Hematopoietic multipotent progenitor cell treated with erythropoietin and hydrocortisone succinate and interleukin-3 and kit ligand, for 17 days (in vitro differentiated cells): ENCODE data around the gene DSC3.
A peak's percentile ranks its signal among the peaks of the same experiment; 100 is the strongest.

Experiments used
- DNase-seq: peaks from one replicate; pipeline ENCODE4 v3.0.0-alpha.2; 2015; ENCODE audit warnings: low spot score

The DSC3 gene

DNA sequence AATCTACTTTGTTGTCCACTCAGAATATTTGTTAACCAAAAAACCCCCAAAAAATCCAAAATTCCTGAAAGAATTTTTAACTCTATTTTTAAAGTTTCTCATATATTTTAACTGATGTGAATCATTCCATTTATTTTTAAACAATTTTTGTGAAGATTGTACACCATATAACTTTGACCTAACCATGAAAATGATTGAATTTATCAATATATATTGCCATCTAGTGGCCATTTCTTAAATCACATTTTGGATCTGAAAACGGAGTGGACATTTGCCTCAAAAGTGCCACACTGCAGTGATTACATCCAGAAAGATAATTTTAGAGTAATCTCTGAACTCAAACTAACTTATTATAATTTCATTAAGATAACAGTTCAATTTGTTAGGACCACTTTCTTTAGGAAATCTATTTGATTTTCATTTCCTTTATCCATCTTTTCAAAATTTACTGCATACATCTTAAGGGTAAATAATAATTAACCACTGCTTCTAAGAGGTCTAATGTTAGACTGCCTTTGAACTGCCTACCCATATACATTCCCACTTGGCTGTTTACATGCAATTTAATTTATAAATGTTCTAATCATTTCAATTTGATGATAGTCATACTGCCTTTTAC is 71.1 kb downstream of the DSC3 start:
- DNase-seq: peak; percentile 19

DNA sequence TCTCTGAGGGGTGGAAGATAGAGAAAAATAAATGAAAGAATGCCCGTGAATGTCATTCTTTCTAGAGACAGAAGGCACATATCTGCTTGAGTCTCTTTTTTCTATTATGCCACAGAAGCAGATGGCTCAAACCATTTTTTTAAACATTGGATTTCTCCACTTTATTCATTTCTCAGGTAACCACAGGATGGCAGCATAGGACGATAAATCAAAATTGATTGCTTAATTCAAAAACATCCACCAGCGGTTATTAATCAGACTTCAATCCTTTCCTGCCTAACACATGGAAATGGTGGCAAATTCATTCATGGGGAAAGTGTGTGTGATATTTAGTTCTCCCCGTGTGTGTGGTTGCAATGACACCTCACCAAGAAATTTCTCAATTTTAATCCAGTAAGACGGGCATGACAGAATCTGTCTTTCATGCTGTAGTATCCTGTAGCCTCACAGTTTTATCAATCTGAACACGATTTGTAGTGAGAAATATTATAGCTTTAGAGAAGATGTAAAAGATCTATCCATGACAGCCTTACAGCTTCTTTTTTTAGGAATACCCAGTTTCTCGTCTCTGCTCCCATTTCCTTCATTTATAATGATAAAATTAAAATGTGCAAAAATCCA is 72.2 kb downstream of the DSC3 start:
- no peak for DNase-seq

DNA sequence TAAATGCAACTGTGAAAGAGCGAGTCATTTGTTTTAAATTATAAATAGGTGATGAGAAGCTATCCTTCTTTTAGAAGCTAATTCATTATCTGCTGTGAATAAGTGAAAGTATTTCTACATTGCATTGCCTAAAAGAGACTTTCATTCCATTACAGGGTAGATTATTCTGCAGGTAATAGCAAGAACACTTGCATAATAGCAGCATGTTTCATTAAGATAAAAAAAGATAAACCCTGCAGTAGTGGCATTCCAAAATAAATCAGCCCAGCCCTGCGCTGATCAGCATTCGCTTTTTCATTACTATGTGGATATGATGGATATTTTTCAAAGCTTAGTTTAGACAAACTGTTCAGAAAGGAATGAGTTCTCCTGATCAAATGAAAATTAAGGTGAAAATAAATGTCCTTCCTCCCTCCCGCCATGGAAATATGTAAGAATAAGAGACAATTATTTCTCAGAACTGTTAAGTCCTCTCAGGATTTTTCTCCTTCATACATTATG is 72.8 kb downstream of the DSC3 start:
- no peak for DNase-seq

DNA sequence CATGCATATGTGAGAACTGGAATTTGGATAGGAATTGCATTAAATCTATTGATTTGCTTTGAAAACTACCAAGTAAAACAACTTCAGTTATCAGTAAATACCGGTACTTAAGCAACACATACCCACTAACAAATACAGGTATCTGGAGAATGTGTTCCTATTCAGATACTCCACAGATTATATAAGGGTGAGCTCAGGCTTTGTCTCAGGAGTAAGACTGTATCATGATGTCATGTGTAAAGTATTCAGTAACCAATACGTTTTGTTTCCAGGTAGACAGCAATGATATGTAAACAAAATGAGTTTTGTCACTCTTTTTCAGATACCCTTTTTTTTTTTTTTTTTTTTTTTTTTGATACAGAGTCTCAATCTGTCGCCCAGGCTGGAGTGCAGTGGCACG is 74.8 kb downstream of the DSC3 start:
- no peak for DNase-seq

DNA sequence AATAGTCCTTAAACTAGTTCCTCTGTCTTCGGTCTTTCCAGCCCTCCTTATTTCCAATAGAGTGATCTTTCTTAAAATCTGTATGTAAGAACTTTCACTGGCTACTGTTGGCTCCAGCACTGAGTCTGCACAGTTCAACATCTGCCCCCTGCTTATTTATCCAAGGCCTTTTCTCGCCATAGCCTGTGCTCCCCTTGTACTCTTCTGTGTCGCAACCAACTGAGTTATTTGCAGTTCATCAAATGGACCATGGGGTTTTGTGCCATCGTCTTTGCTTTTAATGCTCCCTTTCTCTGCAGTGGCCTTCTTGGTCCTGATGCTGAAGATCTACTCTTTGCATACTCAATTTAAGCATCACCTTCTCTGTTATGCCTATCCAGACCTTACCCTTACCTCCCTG is 77.3 kb downstream of the DSC3 start:
- no peak for DNase-seq

DNA sequence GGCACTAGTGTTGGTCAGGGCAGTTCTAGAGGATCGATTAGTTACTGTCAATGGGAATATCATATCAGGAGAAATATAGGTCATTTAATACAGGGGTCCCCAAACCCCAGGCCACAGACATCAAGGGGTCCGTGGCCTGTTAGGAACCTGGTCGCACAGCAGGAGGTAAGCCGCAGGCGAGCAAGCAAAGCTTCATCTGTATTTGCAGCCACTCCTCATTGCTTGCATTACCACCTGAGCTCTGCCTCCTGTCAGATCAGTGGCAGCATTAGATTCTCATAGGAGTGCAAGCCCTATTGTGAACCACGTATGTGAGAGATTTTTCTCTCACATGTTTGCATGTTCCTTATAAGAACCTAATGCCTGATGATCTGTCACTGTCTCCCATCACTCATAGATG is 81.9 kb downstream of the DSC3 start:
- no peak for DNase-seq

DNA sequence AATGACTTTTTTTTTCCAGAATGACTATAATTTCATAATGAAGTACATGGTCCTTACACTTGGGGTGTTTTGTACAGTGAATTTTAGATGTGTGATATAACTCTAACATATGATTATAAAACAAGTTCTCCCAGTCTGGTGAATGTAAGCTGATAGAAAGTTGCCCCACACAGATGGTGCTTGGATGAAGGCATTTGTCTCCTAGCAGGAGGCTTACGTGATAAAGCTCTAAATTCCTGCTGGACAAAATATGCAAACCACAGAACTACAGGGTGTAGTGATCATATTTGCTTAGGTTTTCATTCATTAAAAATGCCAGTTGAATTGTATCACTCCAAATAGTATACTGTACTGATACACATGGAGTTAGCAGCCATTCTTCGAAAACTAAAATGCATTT is 85.5 kb downstream of the DSC3 start:
- DNase-seq: no peak

DNA sequence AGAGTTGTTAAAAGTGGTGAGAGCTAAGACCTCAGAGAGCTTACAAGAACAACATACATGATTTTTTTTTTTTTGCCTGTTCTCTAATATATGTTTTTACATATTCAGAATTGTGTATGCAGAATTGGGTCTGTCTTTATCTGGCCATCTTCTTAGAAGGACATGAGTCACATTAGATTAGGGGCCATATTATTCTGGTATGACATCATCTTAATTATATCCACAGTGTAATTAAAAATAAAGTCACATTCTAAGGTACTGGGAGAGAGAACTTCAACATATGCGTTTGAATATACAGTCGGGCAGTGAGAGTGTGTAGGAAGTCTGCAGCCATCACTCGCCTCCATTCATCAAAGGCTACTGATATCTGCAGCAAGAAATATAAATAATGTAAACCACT is 88.3 kb downstream of the DSC3 start:
- no peak for DNase-seq

DNA sequence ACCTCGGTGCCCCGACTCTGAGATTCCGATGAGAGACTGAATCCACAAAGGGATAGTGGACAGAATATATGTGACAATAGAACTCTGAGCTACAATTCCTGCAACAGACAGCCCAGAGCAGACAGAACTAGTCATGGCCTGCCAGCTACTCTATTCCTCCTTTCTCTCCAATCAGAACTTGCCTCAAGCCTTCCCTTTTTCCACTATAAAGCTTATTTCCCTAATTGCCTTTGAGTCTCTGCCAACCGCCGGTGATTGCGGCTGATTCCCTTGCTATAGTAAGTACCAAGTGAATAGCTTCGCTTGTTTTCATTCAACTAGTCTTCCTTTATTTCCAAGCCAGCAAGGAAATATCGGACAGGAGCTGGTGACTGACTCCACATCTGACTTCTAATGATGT is 96.8 kb downstream of the DSC3 start:
- DNase-seq: no peak

DNA sequence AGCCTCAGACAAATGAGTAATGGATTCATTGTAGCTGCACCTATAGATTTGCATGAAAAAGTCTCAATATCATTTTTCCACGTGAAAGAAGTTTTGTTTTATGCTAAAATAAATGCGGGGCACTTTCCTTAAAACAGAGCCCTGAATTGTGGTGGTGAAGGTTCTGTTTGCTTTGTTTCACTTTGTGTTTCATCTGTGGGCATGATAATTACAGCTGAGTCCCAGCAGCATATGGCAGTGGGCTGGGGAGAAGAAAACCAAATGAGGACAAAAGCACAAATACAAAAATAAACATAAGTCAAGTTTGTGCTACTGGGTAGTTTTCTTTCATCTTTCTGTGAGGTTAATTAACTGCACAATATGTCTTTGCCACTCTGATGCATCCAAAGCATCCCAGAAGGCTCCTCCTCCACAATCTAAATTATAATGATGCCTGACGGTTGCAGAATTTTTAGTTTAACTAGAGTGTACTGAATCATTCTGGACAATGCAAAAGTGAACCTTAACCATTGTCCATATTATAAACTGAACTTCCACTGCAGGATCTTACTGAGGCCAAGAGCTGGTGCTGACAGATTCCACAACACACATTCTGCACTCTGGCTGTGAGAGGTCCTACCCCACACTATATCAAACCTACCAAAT is 97.6 kb downstream of the DSC3 start:
- no peak for DNase-seq

DNA sequence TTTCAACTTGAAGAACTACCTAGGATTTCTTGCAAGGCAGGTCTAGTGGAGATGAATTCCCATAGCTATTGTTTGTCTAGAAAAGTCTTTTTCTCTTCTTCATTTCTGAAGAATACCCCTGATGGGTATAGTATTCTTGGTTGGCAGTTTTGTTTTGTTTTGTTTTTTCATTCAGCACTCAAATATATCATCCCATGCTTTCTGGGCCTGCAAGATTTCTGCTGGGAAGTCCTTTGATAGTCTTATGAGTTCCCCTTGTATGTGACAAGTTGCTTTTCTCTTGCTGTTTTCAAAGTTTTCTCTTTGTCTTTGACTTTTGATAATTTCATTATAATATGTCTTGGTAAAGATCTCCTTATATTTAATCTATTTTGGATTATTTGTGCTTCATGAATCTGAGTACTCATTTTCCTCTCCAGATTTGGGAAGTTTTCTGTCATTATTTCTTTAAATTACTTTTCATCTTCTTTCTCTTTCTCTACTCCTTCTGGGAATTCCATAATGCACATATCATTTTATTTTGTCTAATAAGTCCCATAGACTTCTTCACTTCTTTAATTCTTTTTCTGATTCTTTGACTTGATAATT is 101.5 kb downstream of the DSC3 start:
- DNase-seq: no peak
